Measurements from ENCODE around the gene TDP1. TPM values are rescaled to one million over a fixed set of nuclear protein-coding genes. Genes with fewer than 3 reads are reported as not detected.
A peak's percentile ranks its signal among the peaks of the same experiment; 100 is the strongest.

The TDP1 gene
- total and polyA plus RNA-seq, 2 of the 4 experiments (the other 2 are of a cell fraction): 23.3 to 53.1 TPM

DNA sequence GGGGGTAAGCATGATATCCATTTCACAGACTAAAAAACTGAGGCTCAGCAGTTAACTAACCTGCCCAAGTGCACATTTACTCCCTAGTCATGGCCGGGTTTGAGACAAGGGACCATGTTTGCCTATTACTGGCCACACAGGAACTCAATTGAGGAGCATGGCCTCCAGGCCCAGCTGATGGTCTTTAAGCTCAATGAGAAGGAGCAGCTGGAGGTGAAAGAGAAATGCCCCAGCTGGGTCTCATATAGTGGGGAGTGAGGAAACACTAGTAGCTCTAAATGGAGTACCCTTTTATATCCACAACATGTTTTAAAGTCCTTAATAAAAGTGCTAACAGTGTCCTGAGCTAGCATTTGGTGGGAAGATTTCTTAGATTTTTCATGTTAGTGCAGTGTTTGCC lies 1.6 kb downstream of the TDP1 start:
- Histone ChIP-seq H4K20me1 (ENCODE audit: insufficient read depth, low read length) (no peaks in the 10 kb centered on the region), H3K79me1 (ENCODE audit: low read depth in 1 of 2, low read length in 2 of 2) (peaks cover 34 to 58% of the 10 kb centered on the region in 2 experiments), H3K4me2 (ENCODE audit: low read depth, low read length) (peak overlapping the region; percentile 20; the same call in 1 of the 2 replicates), H4K91ac (ENCODE audit: insufficient read depth, low read depth, low read length) (no peak overlapping the region), H3K4me3 (ENCODE audit: insufficient read depth, low read depth, low read length) (no peak overlapping the region), H3K9ac (ENCODE audit: low read depth, low read length) (no peak overlapping the region), H3K27me3 (ENCODE audit: control insufficient read depth, insufficient read depth, low read length) (no peaks in the 10 kb centered on the region), H2AFZ (replicated peaks; ENCODE audit: low read length, poor library complexity) (no peak overlapping the region), H3K56ac (ENCODE audit: extremely low read depth, insufficient read depth, low read length) (no peak overlapping the region), H3K9me1 (ENCODE audit: insufficient read depth, low read length) (peaks cover 10% of the 10 kb centered on the region), H3K36me3 (ENCODE audit: control insufficient read depth, insufficient read depth, low read length) (peaks cover 3% of the 10 kb centered on the region; the same call in 1 of the 2 replicates), H3K23ac (ENCODE audit: low read depth, low read length) (peak overlapping the region; percentile 62), H2BK15ac (ENCODE audit: low read depth, low read length) (no peak overlapping the region), H3K14ac (replicated peaks; ENCODE audit: low read depth, low read length) (peak overlapping the region; percentile 56; the same call in 1 of the 2 replicates), H3K18ac (ENCODE audit: low read depth, low read length) (no peak overlapping the region), H3K4me1 (ENCODE audit: control insufficient read depth, insufficient read depth, low read length) (peaks cover 3% of the 10 kb centered on the region; the same call in 1 of the 2 replicates), H3K27ac (ENCODE audit: insufficient read depth, low read length) (no peak overlapping the region), H4K5ac (ENCODE audit: low read depth, low read length) (no peak overlapping the region), H4K8ac (ENCODE audit: low read depth in 2 of 2, low read length in 2 of 2) (no peak overlapping the region), H2BK120ac (ENCODE audit: low read depth, low read length) (no peak overlapping the region), H2AK5ac (ENCODE audit: low read depth, low read length) (peak overlapping the region; percentile 45; the same call in 1 of the 2 replicates), H3K9me3 (ENCODE audit: control insufficient read depth, insufficient read depth, low read length) (no peaks in the 10 kb centered on the region), H3K4ac (ENCODE audit: low read depth, low read length) (peak overlapping the region; percentile 33; the same call in 1 of the 2 replicates), H2BK20ac (ENCODE audit: low read depth, low read length) (no peak overlapping the region), H2AK9ac (replicated peaks; ENCODE audit: low read depth, low read length, poor library complexity) (no peak overlapping the region), H2BK5ac (ENCODE audit: low read depth, low read length, poor library complexity, severe bottlenecking) (no peak overlapping the region)
- DNase-seq (no peak), ATAC-seq (ENCODE audit: low read depth) (no peak)
- dilution Hi-C loops (cut with HindIII; ENCODE audit: low sequenced_read_pairs, unreplicated experiment) (no loop called here), intact Hi-C loops (cut with micrococcal nuclease) (no loop called here), in situ Hi-C loops (cut with MboI; ENCODE audit: low sequenced_read_pairs) (no loop called here)
- BruUV-seq (replicated peaks): no TSS peak
- ChIA-PET CTCF (interaction anchor here (1.9 kb wide), 1 partner anchor 16 kb away, joined by 7 read pairs; no protein-coding TSS in a partner anchor), POLR2A (ENCODE audit: unreplicated experiment) (no interaction called here)
- WGBS, 2 experiments (ENCODE audit: extremely low coverage in 2 of 2, insufficient read length in 1 of 2): no CpG with 5 or more reads among the region's 1 CpG
- TF ChIP-seq CTCF (conservative IDR thresholded peaks at IDR 0.05; ENCODE audit: low read depth, low read length) (no peak), RAD21 (IDR thresholded peaks at IDR 0.05; ENCODE audit: low read length) (no peak), RFX5 (IDR thresholded peaks at IDR 0.05; ENCODE audit: low read depth, low read length) (no peak), NFE2L2 (IDR thresholded peaks at IDR 0.05; ENCODE audit: low read depth, low read length) (no peak), MXI1 (IDR thresholded peaks at IDR 0.05; ENCODE audit: borderline replicate concordance, low read depth, low read length) (no peak), SMC3 (IDR thresholded peaks at IDR 0.05; ENCODE audit: low read depth, low read length) (no peak), MAFK (IDR thresholded peaks at IDR 0.05; ENCODE audit: low read depth, low read length) (no peak), MAZ (IDR thresholded peaks at IDR 0.05; ENCODE audit: borderline replicate concordance, low read depth, low read length) (no peak), FOS (IDR thresholded peaks at IDR 0.05; ENCODE audit: low read depth, low read length) (no peak), BHLHE40 (IDR thresholded peaks at IDR 0.05; ENCODE audit: low read depth, low read length) (no peak), CEBPB (IDR thresholded peaks at IDR 0.05; ENCODE audit: low read depth, low read length) (no peak), RCOR1 (IDR thresholded peaks at IDR 0.05; ENCODE audit: insufficient replicate concordance, low read length) (no peak)
- TF ChIP-seq, protein P1, sequence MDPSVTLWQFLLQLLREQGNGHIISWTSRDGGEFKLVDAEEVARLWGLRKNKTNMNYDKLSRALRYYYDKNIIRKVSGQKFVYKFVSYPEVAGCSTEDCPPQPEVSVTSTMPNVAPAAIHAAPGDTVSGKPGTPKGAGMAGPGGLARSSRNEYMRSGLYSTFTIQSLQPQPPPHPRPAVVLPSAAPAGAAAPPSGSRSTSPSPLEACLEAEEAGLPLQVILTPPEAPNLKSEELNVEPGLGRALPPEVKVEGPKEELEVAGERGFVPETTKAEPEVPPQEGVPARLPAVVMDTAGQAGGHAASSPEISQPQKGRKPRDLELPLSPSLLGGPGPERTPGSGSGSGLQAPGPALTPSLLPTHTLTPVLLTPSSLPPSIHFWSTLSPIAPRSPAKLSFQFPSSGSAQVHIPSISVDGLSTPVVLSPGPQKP (IDR thresholded peaks at IDR 0.05; ENCODE audit: borderline replicate concordance, low read depth, low read length): no peak
